ENCODE data around the gene LPCAT1.
"Not testable (repeated sequence)": the region's sequence is repeated elsewhere in the genome, so short reads cannot be mapped to it uniquely, and the experiment has no call there.

Gene LPCAT1

GRCh38 chr5:1463326-1464095 is 60.2 kb downstream of the LPCAT1 start:
- no peak for DNase-seq

- DNase-seq: no peak
These were observed 61.4 kb downstream of the LPCAT1 start for GRCh38 chr5:1462358-1462757.

- no peak for DNase-seq
These were observed 62.4 kb downstream of the LPCAT1 start for GRCh38 chr5:1461396-1461795.

GRCh38 chr5:1460054-1460682 is 63.6 kb downstream of the LPCAT1 start:
- no peak for DNase-seq

- not testable (repeated sequence) for DNase-seq
These were observed 64.3 kb downstream of the LPCAT1 start for GRCh38 chr5:1459435-1459834.

GRCh38 chr5:1456110-1456881 is 67.5 kb downstream of the LPCAT1 start:
- not testable (repeated sequence) for DNase-seq

- no peak for DNase-seq
These were observed 70.1 kb downstream of the LPCAT1 start for GRCh38 chr5:1453613-1454012.

GRCh38 chr5:1449081-1449630 is 74.6 kb downstream of the LPCAT1 start:
- DNase-seq: no peak

GRCh38 chr5:1448511-1449011 is 75.2 kb downstream of the LPCAT1 start:
- no peak for DNase-seq

GRCh38 chr5:1447671-1448361 is 75.9 kb downstream of the LPCAT1 start:
- DNase-seq: no peak

- DNase-seq: no peak
These were observed 77.0 kb downstream of the LPCAT1 start for GRCh38 chr5:1446602-1447343.

GRCh38 chr5:1445689-1446601 is 77.8 kb downstream of the LPCAT1 start:
- no peak for DNase-seq

- DNase-seq: peak; percentile 36 to 41
These were observed 78.5 kb downstream of the LPCAT1 start, which contains the start of gene SLC6A3 for GRCh38 chr5:1445313-1445688. SLC6A3 (minus strand) TSS chr5:1445440; CDS start chr5:1443197, 2,243 bp downstream.

- no peak for DNase-seq
These were observed 79.2 kb downstream of the LPCAT1 start for GRCh38 chr5:1444361-1445189.

- DNase-seq: no peak
These were observed 79.8 kb downstream of the LPCAT1 start for GRCh38 chr5:1443991-1444360.

- DNase-seq: no peak
These were observed 80.6 kb downstream of the LPCAT1 start for GRCh38 chr5:1443171-1443570.

- no peak for DNase-seq
These were observed 81.3 kb downstream of the LPCAT1 start for GRCh38 chr5:1442222-1443145.

GRCh38 chr5:1441166-1441865 is 82.4 kb downstream of the LPCAT1 start:
- DNase-seq: no peak
